Activated B cell treated with CpG ODN at 0.5 μM for 24 hours (primary cell): ENCODE data around the gene CXCL14. TPM values are rescaled to one million over a fixed set of nuclear protein-coding genes. Genes with fewer than 3 reads are reported as not detected.

ENCODE experiments used
- ATAC-seq: fragments of 200-7000 bp; cut with Tn5 transposase; one replicate; pipeline ENCODE4 v1.10.0; 2021; ENCODE audit warnings: low read depth, mild to moderate bottlenecking, moderate library complexity
- CTCF ChIA-PET: fragments of 350-600 bp; sonication (Branson Sonifier 250); formaldehyde crosslinking; loops from one replicate; lab custom pipeline; 2021; ENCODE audit warnings: antibody characterized with exemption; lab: Charles Lee
- POLR2A ChIA-PET: fragments of 350-600 bp; sonication (Branson Sonifier 250); formaldehyde crosslinking; loops from one replicate; lab custom pipeline; 2021; ENCODE audit warnings: antibody characterized with exemption; lab: Charles Lee
- DNase-seq: peaks from one replicate; pipeline ENCODE4 v3.0.0; 2022
- H3K27ac Mint-ChIP-seq: one replicate; pipeline ENCODE4 v1.8.0; 2020; ENCODE audit warnings: mixed read lengths
- H3K27me3 Mint-ChIP-seq: one replicate; pipeline ENCODE4 v1.8.0; 2021; ENCODE audit warnings: mixed read lengths
- H3K36me3 Mint-ChIP-seq: one replicate; pipeline ENCODE4 v1.8.0; 2021; ENCODE audit warnings: low read depth, mixed read lengths
- H3K4me1 Mint-ChIP-seq: one replicate; pipeline ENCODE4 v1.8.0; 2021; ENCODE audit warnings: mixed read lengths
- H3K4me3 Mint-ChIP-seq: one replicate; pipeline ENCODE4 v1.8.0; 2020; ENCODE audit warnings: mild to moderate bottlenecking, mixed read lengths
- H3K9me3 Mint-ChIP-seq: one replicate; pipeline ENCODE4 v1.8.0; 2020; ENCODE audit warnings: mixed read lengths
- intact Hi-C: fragments of 100-400 bp; cut with micrococcal nuclease; formaldehyde crosslinking; loops from one replicate; pipeline ENCODE4 v1.15.1; 2024
- total RNA-seq: library from RNA; stranded (reverse); gene quantifications from 2 replicates; pipeline ENCODE4 v1.2.3, GENCODE V29; 2022
- TF ChIP-seq, protein P1 (sequence below): fragments of 200-600 bp; IDR thresholded peaks from one replicate; pipeline ENCODE4 v1.8.0; 2022; ENCODE audit warnings: antibody characterized with exemption, mild to moderate bottlenecking

The CXCL14 gene
- total RNA-seq, 1 donor from 2014 or later: not detected

- Mint-ChIP-seq H3K4me1 (no peaks in the 10 kb centered on the region), H3K4me3 (no peak overlapping the region), H3K9me3 (no peaks in the 10 kb centered on the region), H3K36me3 (no peaks in the 10 kb centered on the region), H3K27me3 (peaks cover 20% of the 10 kb centered on the region), H3K27ac (no peak overlapping the region)
- TF ChIP-seq, protein P1, sequence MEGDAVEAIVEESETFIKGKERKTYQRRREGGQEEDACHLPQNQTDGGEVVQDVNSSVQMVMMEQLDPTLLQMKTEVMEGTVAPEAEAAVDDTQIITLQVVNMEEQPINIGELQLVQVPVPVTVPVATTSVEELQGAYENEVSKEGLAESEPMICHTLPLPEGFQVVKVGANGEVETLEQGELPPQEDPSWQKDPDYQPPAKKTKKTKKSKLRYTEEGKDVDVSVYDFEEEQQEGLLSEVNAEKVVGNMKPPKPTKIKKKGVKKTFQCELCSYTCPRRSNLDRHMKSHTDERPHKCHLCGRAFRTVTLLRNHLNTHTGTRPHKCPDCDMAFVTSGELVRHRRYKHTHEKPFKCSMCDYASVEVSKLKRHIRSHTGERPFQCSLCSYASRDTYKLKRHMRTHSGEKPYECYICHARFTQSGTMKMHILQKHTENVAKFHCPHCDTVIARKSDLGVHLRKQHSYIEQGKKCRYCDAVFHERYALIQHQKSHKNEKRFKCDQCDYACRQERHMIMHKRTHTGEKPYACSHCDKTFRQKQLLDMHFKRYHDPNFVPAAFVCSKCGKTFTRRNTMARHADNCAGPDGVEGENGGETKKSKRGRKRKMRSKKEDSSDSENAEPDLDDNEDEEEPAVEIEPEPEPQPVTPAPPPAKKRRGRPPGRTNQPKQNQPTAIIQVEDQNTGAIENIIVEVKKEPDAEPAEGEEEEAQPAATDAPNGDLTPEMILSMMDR: no peak
- DNase-seq (no peak), ATAC-seq (no peak)
- ChIA-PET POLR2A (no interaction called here), CTCF (no interaction called here)
- intact Hi-C loops: no loop called here
These were observed 6.1 kb upstream of the CXCL14 start for GRCh38 chr5:135584918-135585317.

- no peaks in the 10 kb centered on the region for H3K4me1 Mint-ChIP-seq
These were observed 5.5 kb upstream of the CXCL14 start for GRCh38 chr5:135584276-135584675.

GRCh38 chr5:135582099-135582781 is 3.4 kb upstream of the CXCL14 start:
- TF ChIP-seq, protein P1: no peak
- H3K4me3 Mint-ChIP-seq: no peak overlapping the region
- ChIA-PET POLR2A (no interaction called here), CTCF (interaction anchor here (2.4 kb wide), 1 partner anchor 16 kb away, joined by 8 read pairs; no protein-coding TSS in a partner anchor)
- no peaks in the 10 kb centered on the region for H3K9me3 Mint-ChIP-seq
- intact Hi-C loops: no loop called here
- no peaks in the 10 kb centered on the region for H3K36me3 Mint-ChIP-seq
- H3K4me1 Mint-ChIP-seq: no peaks in the 10 kb centered on the region
- H3K27me3 Mint-ChIP-seq: peaks cover 43% of the 10 kb centered on the region
- ATAC-seq (no peak), DNase-seq (no peak)
- H3K27ac Mint-ChIP-seq: no peak overlapping the region

More at GRCh38 chr5:135584276-135584675, 5.5 kb upstream of the CXCL14 start:
- intact Hi-C loops: no loop called here
- ATAC-seq: no peak
- no peak overlapping the region for H3K4me3 Mint-ChIP-seq
- H3K27ac Mint-ChIP-seq: no peak overlapping the region
- POLR2A ChIA-PET: no interaction called here
- CTCF ChIA-PET: no interaction called here
- no peaks in the 10 kb centered on the region for H3K9me3 Mint-ChIP-seq
- no peaks in the 10 kb centered on the region for H3K36me3 Mint-ChIP-seq
- TF ChIP-seq, protein P1: no peak
- peaks cover 26% of the 10 kb centered on the region for H3K27me3 Mint-ChIP-seq
- DNase-seq: no peak

DNA sequence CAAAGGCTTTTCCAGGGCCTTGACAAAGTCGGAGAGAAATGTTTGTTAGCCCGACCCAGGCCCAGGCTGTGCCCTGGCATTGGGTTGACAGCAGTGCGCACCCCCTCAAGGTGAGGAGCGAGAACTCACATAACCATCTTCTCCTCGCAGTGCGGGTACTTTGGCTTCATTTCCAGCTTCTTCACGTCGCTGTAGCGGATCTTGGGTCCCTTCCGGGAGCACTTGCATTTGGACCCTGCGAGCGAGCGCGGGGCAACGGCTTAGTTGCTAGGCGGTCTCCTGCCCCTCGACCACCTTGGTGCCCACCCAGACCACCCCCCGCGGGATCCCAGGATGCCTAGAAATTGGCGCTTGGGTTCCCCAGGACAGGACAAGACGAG is 496 bp downstream of the CXCL14 start:
- TF ChIP-seq, protein P1: no peak
- intact Hi-C loops: no loop called here
- ChIA-PET CTCF (no interaction called here), POLR2A (no interaction called here)
- Mint-ChIP-seq H3K36me3 (no peaks in the 10 kb centered on the region), H3K4me3 (no peak overlapping the region), H3K9me3 (no peaks in the 10 kb centered on the region), H3K27me3 (peaks cover 52% of the 10 kb centered on the region), H3K27ac (no peak overlapping the region), H3K4me1 (no peaks in the 10 kb centered on the region)
- no peak for ATAC-seq
- DNase-seq: no peak

DNA sequence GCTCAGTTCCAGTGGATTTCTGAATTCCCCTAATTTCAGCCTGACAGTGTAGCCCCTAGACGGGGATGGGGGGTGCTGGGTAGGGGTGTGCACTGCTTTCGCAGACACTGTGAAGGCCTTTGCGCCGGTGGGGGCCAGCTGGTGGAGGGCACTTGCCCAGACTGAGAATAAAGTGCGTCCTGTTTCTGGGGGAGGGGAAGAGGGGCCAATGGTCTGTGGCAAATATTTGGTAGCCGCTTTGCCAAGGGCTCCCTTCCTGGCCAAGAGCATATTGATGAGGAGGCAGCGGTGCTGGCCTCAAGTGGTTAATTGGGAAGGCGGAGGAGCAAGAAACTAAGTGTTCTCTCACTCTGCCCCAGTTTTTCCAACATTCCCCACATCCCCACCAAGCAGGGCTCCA is 1.4 kb downstream of the CXCL14 start:
- no peaks in the 10 kb centered on the region for H3K36me3 Mint-ChIP-seq
- no peak overlapping the region for H3K4me3 Mint-ChIP-seq
- no peak overlapping the region for H3K27ac Mint-ChIP-seq
- H3K27me3 Mint-ChIP-seq: peaks cover 49% of the 10 kb centered on the region
- intact Hi-C loops: no loop called here
- ChIA-PET CTCF (no interaction called here), POLR2A (no interaction called here)
- DNase-seq: no peak
- no peaks in the 10 kb centered on the region for H3K4me1 Mint-ChIP-seq
- no peaks in the 10 kb centered on the region for H3K9me3 Mint-ChIP-seq
- TF ChIP-seq, protein P1: no peak
- no peak for ATAC-seq
